Gastrocnemius medialis (tissue), 4 donors: Measurements from ENCODE around the gene CEP72. TPM values are rescaled to one million over a fixed set of nuclear protein-coding genes. Genes with fewer than 3 reads are reported as not detected.

Experiments used
- ATAC-seq, 2 donors: fragments of 150-250 bp; one replicate each; pipeline ENCODE4 v1.9.1; 2016
- DNase-seq, 2 donors: peaks; one replicate each; pipeline ENCODE4 v3.0.0-alpha.2; 2019
- H3K27ac ChIP-seq, 4 donors: fragments of 200-600 bp; sonication (generic); 1 replicate in 1 of 4; 2 replicates in 3 of 4; pipeline ENCODE4 v1.5.1; 2016 to 2018; ENCODE audit warnings: mild to moderate bottlenecking in 2 of 4, moderate library complexity in 1 of 4
- H3K27me3 ChIP-seq, 3 donors: fragments of 200-600 bp; sonication (generic) in 2 of 3; 1 replicate in 1 of 3; 2 replicates in 2 of 3; pipeline versions ENCODE4 v1.5.1 to v1.6.0; 2016 to 2019; ENCODE audit warnings: mild to moderate bottlenecking in 1 of 3, moderate library complexity in 1 of 3
- H3K36me3 ChIP-seq, 2 donors: fragments of 200-600 bp; sonication (generic) in 1 of 2; one replicate each; pipeline ENCODE4 v1.5.1; 2017 to 2018
- H3K4me1 ChIP-seq, 2 donors: fragments of 200-600 bp; sonication (generic) in 1 of 2; one replicate each; pipeline ENCODE4 v1.5.1; 2016 to 2017; ENCODE audit warnings: mild to moderate bottlenecking in 2 of 2
- H3K4me3 ChIP-seq, 4 donors: fragments of 200-600 bp; sonication (generic) in 3 of 4; 1 replicate in 1 of 4; 2 replicates in 3 of 4; pipeline ENCODE4 v1.5.1; 2016 to 2019; ENCODE audit warnings: mild to moderate bottlenecking in 2 of 4
- H3K9me3 ChIP-seq, 3 donors: fragments of 200-600 bp; sonication (generic) in 2 of 3; 1 replicate in 1 of 3; 2 replicates in 2 of 3; pipeline ENCODE4 v1.5.1; 2016 to 2019
- CTCF ChIP-seq, 5 experiments: fragments of 450-650 bp in 3 of 5; fragments of 200-600 bp in 2 of 5; sonication (generic) in 2 of 5; IDR thresholded peaks in 4 of 5; conservative IDR thresholded peaks in 1 of 5; 1 replicate in 4 of 5; 2 replicates in 1 of 5; pipeline ENCODE4 v1.5.1; 2016 to 2019; ENCODE audit warnings: antibody characterized with exemption in 5 of 5, mild to moderate bottlenecking in 3 of 5, moderate library complexity in 3 of 5
- POLR2A ChIP-seq, 2 donors: fragments of 450-650 bp; IDR thresholded peaks; one replicate each; pipeline ENCODE4 v1.6.1; 2017; ENCODE audit warnings: antibody characterized with exemption in 2 of 2, mild to moderate bottlenecking in 2 of 2, moderate library complexity in 2 of 2
- in situ Hi-C, 4 donors: fragments of 200-750 bp; cut with MboI; loops; one replicate each; pipeline versions ENCODE4 v1.15.0 to v1.8.0; 2017; ENCODE audit warnings: low sequenced_read_pairs in 4 of 4
- intact Hi-C: fragments of 100-400 bp; cut with DNase I; formaldehyde crosslinking; loops from one replicate; pipeline ENCODE4 v1.15.1; 2023; ENCODE audit warnings: low total_unique reads
- total RNA-seq, 4 donors: library from RNA; depleted of rRNA; stranded (reverse); fragments of >200 nt; gene quantifications; one replicate each; pipeline versions ENCODE4 v1.1.0 to v1.2.3, GENCODE V29; 2016

CEP72 gene
- total RNA-seq, 4 donors from 2014 or later = 0.36 to 0.56 (median 0.40) TPM; not detected in 1

GRCh38 chr5:622946-623522, 10.9 kb downstream of the CEP72 start:
- no peak for DNase-seq
- in situ Hi-C loops (no loop called here), intact Hi-C loops (no loop called here)
- Histone ChIP-seq H3K36me3 (no peaks in the 10 kb centered on the region), H3K9me3 (no peaks in the 10 kb centered on the region), H3K27ac (no peak overlapping the region), H3K4me1 (no peaks in the 10 kb centered on the region), H3K4me3 (no peak overlapping the region), H3K27me3 (no peaks in the 10 kb centered on the region)
- no peak for TF ChIP-seq POLR2A (IDR thresholded peaks at IDR 0.05)
- no peak for TF ChIP-seq CTCF (IDR thresholded peaks at IDR 0.05 in 4 of 5, conservative IDR thresholded peaks at IDR 0.05 in 1 of 5)
- no peak for ATAC-seq

- Histone ChIP-seq H3K36me3 (no peaks in the 10 kb centered on the region), H3K27me3 (no peaks in the 10 kb centered on the region), H3K9me3 (no peaks in the 10 kb centered on the region), H3K27ac (no peak overlapping the region), H3K4me1 (no peaks in the 10 kb centered on the region), H3K4me3 (no peak overlapping the region)
- no peak for TF ChIP-seq POLR2A (IDR thresholded peaks at IDR 0.05)
- TF ChIP-seq CTCF (IDR thresholded peaks at IDR 0.05 in 4 of 5, conservative IDR thresholded peaks at IDR 0.05 in 1 of 5) = no peak
- in situ Hi-C loops (no loop called here), intact Hi-C loops (no loop called here)
- no peak for DNase-seq
- ATAC-seq = no peak
These were observed 11.4 kb downstream of the CEP72 start for GRCh38 chr5:623531-623930.

- Histone ChIP-seq H3K27me3 (no peaks in the 10 kb centered on the region), H3K36me3 (no peaks in the 10 kb centered on the region), H3K4me1 (no peaks in the 10 kb centered on the region), H3K9me3 (no peaks in the 10 kb centered on the region), H3K27ac (no peak overlapping the region), H3K4me3 (no peak overlapping the region)
- DNase-seq (no peak), ATAC-seq (no peak)
- TF ChIP-seq CTCF (IDR thresholded peaks at IDR 0.05 in 4 of 5, conservative IDR thresholded peaks at IDR 0.05 in 1 of 5) (no peak), POLR2A (IDR thresholded peaks at IDR 0.05) (no peak)
- intact Hi-C loops = no loop called here
- in situ Hi-C loops = no loop called here
These were observed 12.2 kb downstream of the CEP72 start for GRCh38 chr5:624118-624950.

GRCh38 chr5:624951-625230, 12.8 kb downstream of the CEP72 start:
- H3K9me3 ChIP-seq = no peaks in the 10 kb centered on the region
- in situ Hi-C loops = no loop called here
- no peaks in the 10 kb centered on the region for H3K4me1 ChIP-seq
- H3K36me3 ChIP-seq = no peaks in the 10 kb centered on the region
- no peaks in the 10 kb centered on the region for H3K27me3 ChIP-seq
- DNase-seq (no peak), ATAC-seq (no peak)
- H3K4me3 ChIP-seq = no peak overlapping the region
- no peak overlapping the region for H3K27ac ChIP-seq
- intact Hi-C loops = no loop called here
- TF ChIP-seq POLR2A (IDR thresholded peaks at IDR 0.05) (no peak), CTCF (IDR thresholded peaks at IDR 0.05 in 4 of 5, conservative IDR thresholded peaks at IDR 0.05 in 1 of 5) (no peak)
